ENCODE measurements around the gene GAS2L1.

The GAS2L1 gene

DNA sequence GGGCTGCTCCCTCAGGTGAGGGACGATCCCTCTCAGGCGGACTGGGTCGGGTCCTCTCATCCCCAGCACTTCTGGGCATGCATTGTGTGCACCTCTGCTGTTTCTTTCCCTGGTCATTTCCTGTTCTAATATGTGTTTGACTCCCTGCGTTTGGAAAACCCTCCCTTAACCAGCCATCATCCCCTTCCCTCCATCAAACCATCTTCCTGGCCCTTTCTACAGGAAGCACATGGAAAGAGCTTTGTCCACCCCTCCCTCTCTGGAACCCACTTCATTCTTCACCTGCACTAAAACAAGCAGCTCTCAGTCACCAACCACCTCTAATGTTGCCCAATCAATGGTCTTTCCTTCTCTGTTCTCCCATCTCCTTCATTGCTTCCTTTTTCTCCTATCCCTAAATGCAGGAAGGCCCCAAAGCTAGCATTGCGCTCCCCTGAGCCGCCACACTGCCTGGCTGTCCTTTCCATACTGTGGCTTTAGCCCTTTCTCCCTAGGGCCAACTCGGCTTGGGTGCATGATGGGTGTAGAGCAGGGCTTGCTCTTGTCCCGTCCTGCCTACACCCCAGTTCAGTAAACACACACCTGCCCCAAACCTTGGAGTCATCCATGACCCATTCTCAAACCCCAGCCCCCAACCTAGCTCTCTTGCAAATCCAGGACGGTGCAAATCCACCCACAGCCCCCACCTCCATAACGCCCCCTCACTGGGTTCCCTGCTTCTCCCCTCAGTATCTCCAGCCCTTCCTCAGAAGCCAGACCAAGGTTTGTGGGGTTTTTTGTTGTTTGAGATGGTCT is 5.4 kb upstream of the GAS2L1 start:
- TF ChIP-seq ZFP30 (CRISPR knock-in tag; IDR thresholded peaks at IDR 0.05), result no peak
- no peak for TF ChIP-seq RARB (CRISPR knock-in tag; IDR thresholded peaks at IDR 0.05)
- TF ChIP-seq, protein P1, sequence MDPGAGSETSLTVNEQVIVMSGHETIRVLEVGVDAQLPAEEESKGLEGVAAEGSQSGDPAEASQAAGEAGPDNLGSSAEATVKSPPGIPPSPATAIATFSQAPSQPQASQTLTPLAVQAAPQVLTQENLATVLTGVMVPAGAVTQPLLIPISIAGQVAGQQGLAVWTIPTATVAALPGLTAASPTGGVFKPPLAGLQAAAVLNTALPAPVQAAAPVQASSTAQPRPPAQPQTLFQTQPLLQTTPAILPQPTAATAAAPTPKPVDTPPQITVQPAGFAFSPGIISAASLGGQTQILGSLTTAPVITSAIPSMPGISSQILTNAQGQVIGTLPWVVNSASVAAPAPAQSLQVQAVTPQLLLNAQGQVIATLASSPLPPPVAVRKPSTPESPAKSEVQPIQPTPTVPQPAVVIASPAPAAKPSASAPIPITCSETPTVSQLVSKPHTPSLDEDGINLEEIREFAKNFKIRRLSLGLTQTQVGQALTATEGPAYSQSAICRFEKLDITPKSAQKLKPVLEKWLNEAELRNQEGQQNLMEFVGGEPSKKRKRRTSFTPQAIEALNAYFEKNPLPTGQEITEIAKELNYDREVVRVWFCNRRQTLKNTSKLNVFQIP (CRISPR knock-in tag; IDR thresholded peaks at IDR 0.05; ENCODE audit: borderline replicate concordance, low read depth), result no peak
- no peak for TF ChIP-seq ZNF70 (CRISPR knock-in tag; IDR thresholded peaks at IDR 0.05)
- no peak for TF ChIP-seq ESRRG (CRISPR knock-in tag; IDR thresholded peaks at IDR 0.05)
- TF ChIP-seq CSDC2 (CRISPR knock-in tag; IDR thresholded peaks at IDR 0.05), result no peak
- TF ChIP-seq ZC3H10 (CRISPR knock-in tag; IDR thresholded peaks at IDR 0.05), result no peak
- TF ChIP-seq ZFP3 (CRISPR knock-in tag; IDR thresholded peaks at IDR 0.05), result no peak
- TF ChIP-seq ISL1 (CRISPR knock-in tag; IDR thresholded peaks at IDR 0.05), result no peak
- TF ChIP-seq, protein P2, sequence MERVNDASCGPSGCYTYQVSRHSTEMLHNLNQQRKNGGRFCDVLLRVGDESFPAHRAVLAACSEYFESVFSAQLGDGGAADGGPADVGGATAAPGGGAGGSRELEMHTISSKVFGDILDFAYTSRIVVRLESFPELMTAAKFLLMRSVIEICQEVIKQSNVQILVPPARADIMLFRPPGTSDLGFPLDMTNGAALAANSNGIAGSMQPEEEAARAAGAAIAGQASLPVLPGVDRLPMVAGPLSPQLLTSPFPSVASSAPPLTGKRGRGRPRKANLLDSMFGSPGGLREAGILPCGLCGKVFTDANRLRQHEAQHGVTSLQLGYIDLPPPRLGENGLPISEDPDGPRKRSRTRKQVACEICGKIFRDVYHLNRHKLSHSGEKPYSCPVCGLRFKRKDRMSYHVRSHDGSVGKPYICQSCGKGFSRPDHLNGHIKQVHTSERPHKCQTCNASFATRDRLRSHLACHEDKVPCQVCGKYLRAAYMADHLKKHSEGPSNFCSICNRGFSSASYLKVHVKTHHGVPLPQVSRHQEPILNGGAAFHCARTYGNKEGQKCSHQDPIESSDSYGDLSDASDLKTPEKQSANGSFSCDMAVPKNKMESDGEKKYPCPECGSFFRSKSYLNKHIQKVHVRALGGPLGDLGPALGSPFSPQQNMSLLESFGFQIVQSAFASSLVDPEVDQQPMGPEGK (CRISPR knock-in tag; IDR thresholded peaks at IDR 0.05; ENCODE audit: borderline replicate concordance), result no peak
- peak; percentile 2; the same call in 2 of the 3 replicates for ATAC-seq

DNA sequence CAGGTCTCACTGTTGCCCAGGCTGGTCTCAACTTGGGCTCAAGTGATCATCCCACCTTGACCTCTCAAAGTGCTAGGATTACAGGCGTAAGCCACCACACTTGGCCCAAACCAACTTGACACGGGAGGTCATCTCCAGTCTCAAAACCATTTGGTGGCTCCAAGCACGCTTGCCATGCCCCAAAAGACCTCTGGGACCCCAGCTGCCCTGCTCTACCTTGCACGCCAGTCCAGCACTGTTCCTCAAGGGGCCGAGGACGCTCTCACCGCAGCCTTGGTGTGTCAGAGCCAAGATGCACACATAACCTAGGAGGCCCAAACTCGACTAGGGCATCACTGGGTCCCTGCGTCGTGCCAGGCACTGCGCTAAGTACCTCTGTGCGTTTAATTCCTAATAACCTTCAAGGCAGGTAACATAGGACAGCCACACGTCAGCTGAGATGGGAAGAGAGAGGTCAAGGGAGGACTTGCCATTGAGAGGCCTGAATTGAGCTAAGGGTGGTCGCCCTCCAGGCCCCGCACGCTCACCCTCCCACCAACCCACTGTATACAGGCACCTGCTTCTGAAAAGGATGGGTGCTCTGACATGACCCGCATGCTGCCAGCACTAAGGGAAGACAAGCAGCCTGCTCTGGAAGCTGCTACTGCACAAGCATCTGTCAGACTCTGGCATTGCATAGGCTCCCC is 4.6 kb upstream of the GAS2L1 start:
- peak; percentile 1 for ATAC-seq
- TF ChIP-seq TOX (CRISPR knock-in tag; IDR thresholded peaks at IDR 0.05; ENCODE audit: borderline replicate concordance) (no peak), ZFP30 (CRISPR knock-in tag; IDR thresholded peaks at IDR 0.05) (no peak), CSDC2 (CRISPR knock-in tag; IDR thresholded peaks at IDR 0.05) (no peak), ZNF565 (CRISPR knock-in tag; conservative IDR thresholded peaks at IDR 0.05; ENCODE audit: low read depth) (no peak), ARNTL (CRISPR knock-in tag; IDR thresholded peaks at IDR 0.05; ENCODE audit: borderline replicate concordance, low read depth) (no peak), PPARA (CRISPR knock-in tag; IDR thresholded peaks at IDR 0.05; ENCODE audit: borderline replicate concordance) (no peak), SNAI2 (CRISPR knock-in tag; IDR thresholded peaks at IDR 0.05) (no peak), RARB (CRISPR knock-in tag; IDR thresholded peaks at IDR 0.05) (no peak), ZC3H10 (CRISPR knock-in tag; IDR thresholded peaks at IDR 0.05) (no peak), OSR1 (CRISPR knock-in tag; IDR thresholded peaks at IDR 0.05) (no peak)
- TF ChIP-seq, protein P3, sequence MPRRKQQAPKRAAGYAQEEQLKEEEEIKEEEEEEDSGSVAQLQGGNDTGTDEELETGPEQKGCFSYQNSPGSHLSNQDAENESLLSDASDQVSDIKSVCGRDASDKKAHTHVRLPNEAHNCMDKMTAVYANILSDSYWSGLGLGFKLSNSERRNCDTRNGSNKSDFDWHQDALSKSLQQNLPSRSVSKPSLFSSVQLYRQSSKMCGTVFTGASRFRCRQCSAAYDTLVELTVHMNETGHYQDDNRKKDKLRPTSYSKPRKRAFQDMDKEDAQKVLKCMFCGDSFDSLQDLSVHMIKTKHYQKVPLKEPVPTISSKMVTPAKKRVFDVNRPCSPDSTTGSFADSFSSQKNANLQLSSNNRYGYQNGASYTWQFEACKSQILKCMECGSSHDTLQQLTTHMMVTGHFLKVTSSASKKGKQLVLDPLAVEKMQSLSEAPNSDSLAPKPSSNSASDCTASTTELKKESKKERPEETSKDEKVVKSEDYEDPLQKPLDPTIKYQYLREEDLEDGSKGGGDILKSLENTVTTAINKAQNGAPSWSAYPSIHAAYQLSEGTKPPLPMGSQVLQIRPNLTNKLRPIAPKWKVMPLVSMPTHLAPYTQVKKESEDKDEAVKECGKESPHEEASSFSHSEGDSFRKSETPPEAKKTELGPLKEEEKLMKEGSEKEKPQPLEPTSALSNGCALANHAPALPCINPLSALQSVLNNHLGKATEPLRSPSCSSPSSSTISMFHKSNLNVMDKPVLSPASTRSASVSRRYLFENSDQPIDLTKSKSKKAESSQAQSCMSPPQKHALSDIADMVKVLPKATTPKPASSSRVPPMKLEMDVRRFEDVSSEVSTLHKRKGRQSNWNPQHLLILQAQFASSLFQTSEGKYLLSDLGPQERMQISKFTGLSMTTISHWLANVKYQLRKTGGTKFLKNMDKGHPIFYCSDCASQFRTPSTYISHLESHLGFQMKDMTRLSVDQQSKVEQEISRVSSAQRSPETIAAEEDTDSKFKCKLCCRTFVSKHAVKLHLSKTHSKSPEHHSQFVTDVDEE (CRISPR knock-in tag; IDR thresholded peaks at IDR 0.05), result no peak
- TF ChIP-seq, protein P1 (CRISPR knock-in tag; IDR thresholded peaks at IDR 0.05; ENCODE audit: borderline replicate concordance, low read depth), result no peak
- TF ChIP-seq, protein P4, sequence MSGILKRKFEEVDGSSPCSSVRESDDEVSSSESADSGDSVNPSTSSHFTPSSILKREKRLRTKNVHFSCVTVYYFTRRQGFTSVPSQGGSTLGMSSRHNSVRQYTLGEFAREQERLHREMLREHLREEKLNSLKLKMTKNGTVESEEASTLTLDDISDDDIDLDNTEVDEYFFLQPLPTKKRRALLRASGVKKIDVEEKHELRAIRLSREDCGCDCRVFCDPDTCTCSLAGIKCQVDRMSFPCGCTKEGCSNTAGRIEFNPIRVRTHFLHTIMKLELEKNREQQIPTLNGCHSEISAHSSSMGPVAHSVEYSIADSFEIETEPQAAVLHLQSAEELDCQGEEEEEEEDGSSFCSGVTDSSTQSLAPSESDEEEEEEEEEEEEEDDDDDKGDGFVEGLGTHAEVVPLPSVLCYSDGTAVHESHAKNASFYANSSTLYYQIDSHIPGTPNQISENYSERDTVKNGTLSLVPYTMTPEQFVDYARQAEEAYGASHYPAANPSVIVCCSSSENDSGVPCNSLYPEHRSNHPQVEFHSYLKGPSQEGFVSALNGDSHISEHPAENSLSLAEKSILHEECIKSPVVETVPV (CRISPR knock-in tag; IDR thresholded peaks at IDR 0.05), result no peak
- TF ChIP-seq, protein P2 (CRISPR knock-in tag; IDR thresholded peaks at IDR 0.05; ENCODE audit: borderline replicate concordance), result no peak
